Spleen (tissue), 7 donors: Measurements from ENCODE around the gene SMOC2.
"Not testable (repeated sequence)": the region's sequence is repeated elsewhere in the genome, so short reads cannot be mapped to it uniquely, and the experiment has no call there.

Source experiments
- CTCF ChIP-seq, 11 experiments: fragments of 200-600 bp in 7 of 11; fragments of 450-650 bp in 4 of 11; sonication (generic) in 4 of 11; IDR thresholded peaks in 8 of 11; conservative IDR thresholded peaks in 3 of 11; 1 replicate in 7 of 11; 2 replicates in 4 of 11; pipeline versions ENCODE4 v1.4.0 to v1.8.0; 2016 to 2021; ENCODE audit warnings: antibody characterized with exemption in 11 of 11, inconsistent platforms in 4 of 11, mild to moderate bottlenecking in 1 of 11
- POLR2A ChIP-seq, 3 donors: fragments of 450-650 bp; IDR thresholded peaks; one replicate each; pipeline ENCODE4 v1.5.1; 2017; ENCODE audit warnings: antibody characterized with exemption in 3 of 3, mild to moderate bottlenecking in 1 of 3
- donor health status: DM: no; HTN: no; CAD: no; lungs with moderate emphysema.
- donor health status: DM: no; HTN: no; CAD: no.
- donor health status: DM: no; HTN: no; CAD: no.

DNA sequence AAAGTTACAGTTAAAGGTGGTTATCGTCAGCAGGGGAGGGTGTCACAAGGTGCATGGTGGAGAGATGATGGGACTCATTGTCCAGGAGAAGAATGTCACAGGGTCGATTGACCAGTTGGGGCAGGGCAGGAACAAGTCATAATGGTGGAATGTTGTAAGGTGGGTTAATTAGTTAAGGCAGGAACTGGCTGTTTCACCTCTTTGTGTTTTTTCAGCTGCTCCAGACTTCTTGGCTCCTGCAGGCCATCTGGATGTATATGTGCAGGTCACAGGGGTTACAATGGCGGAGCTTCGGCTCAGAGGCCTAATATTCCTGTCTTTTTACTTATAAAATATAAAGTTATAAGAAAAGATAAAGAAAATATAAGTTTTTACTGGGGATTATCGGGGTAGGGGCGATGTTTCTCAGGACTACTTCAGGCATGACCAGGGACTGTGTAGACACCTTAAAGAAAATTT lies 236.4 kb downstream of the SMOC2 start:
- TF ChIP-seq CTCF (IDR thresholded peaks at IDR 0.05 in 8 of 11, conservative IDR thresholded peaks at IDR 0.05 in 3 of 11); POLR2A (IDR thresholded peaks at IDR 0.05): not testable (repeated sequence)
